Measurements from ENCODE around the gene GOLGA3.

The GOLGA3 gene

DNA sequence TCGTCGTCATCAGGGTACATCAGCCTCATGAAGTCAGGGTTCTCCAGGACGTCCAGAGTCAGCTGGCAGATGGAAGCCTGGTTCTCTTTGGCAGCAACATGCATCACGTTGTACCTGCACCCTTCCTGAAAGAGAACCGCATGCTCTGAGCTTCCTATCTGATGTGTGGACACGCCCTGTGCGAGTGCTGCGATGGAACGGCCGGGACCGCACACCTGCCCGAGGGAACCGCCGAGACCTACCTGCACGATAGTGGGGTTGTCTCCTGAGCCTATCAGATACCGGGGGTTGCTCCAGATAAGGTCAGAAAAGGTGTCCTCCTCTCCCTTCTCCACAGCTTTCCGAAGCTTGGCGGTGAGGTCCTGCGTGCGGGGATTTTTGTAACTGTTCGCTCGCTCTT, 80.8 kb downstream of the GOLGA3 start:
- DNase-seq (ENCODE audit: low read depth in 2 of 2) = no peak

DNA sequence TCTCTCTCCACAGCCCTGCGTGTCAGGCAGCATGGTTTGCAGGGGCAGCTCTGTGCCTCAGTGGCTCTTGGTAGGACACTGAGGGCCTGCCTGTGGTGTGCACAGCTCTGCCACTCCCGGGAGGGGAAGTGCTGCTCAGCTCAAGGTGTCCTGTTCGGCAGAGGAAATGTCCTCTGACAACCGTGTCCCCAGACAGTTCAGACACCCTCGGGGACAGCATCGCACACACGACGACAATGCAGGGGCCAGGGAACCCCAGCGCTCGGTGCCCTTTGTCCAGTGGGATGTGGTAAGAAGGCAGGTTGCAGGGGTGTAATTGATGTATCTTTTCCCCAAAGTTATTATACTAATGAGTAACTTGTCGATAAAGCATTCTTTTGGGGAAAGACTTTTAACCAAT, 81.3 kb downstream of the GOLGA3 start:
- no peak for DNase-seq (ENCODE audit: low read depth in 2 of 2)

DNA sequence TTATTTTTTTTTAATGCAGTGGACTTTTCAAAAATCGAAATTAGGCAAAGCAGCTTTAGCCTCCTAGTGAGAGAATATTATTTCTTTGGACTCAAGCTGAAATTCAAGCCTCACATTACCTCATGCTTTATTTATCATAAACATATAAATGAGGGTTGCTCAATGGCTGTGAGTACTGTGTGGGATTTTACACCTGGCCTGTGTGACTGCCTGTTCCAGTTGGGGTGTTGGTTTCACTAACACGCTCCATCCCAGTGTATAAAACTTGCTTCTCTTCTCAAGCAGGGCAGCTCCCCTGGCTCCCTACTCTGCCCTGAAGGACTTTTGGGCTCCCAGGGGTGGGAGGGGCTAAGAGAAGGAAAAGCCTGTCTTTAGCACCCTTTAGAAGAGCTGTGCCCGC, 82.1 kb downstream of the GOLGA3 start:
- no peak for DNase-seq (ENCODE audit: low read depth in 2 of 2)

- DNase-seq (ENCODE audit: low read depth in 2 of 2) = no peak
Observed at GRCh38 chr12:132743831-132744230, 84.8 kb downstream of the GOLGA3 start.

GRCh38 chr12:132741620-132742019, 87.0 kb downstream of the GOLGA3 start:
- DNase-seq (ENCODE audit: low read depth in 2 of 2) = no peak

DNA sequence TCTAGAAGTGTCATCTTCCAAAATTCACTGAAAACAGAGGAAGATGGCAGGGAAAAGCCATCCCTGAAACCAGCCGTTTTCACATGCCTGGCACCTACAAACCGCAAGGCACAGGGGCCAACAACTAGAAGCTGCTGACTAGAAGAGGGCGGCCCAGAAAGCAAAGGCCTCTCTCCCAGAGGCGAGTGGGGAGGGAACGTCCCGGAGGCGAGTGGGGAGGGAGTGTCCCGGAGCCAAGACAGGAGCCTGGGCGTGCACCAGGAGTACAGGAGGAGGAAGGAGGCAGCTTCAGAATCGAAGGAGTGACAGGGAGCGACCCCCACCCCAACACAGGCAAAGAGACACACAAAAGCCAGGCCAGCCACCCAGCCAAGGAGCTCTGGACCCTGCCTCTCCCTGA, 88.0 kb downstream of the GOLGA3 start:
- no peak for DNase-seq (ENCODE audit: low read depth in 2 of 2)

DNA sequence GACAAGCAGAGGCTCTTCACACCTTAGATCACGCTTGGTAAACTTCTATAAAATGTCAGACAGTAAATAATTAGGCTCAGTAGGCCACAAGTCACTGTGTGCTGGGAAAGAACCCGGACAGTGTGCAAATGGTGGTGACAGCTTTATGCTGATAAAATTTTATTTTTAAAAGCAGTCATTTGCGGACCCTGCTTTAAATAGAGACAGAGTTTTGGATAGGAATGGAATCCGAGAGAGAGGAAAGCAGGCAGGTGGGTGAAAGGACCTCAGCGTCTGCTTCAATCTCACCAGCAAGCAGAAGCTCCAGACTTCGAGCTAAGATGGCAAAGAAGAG, 88.4 kb downstream of the GOLGA3 start:
- no peak for DNase-seq (ENCODE audit: low read depth in 2 of 2)

- no peak for DNase-seq (ENCODE audit: low read depth in 2 of 2)
Observed at GRCh38 chr12:132739600-132740312, 88.9 kb downstream of the GOLGA3 start.

DNA sequence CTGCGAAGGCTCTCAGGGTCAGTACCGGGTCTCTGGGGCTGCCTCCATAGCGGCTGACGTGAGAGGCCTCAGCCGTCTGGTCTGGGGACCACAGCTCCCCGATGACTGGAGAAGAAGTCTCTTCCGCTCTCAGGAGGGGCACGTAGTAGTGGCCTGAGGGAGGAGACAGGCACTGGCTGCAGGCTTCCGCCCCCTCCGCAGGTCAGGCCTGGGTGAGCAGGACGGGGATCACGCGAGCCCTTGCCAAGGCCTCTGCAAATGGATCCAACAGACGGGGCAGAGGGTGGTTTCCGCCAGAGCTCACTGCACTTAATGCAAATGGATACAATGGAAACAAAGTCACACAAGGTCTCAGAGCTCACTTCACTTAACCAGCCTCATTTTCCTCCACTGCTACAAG, 91.8 kb downstream of the GOLGA3 start:
- DNase-seq (ENCODE audit: low read depth in 2 of 2) = no peak

DNA sequence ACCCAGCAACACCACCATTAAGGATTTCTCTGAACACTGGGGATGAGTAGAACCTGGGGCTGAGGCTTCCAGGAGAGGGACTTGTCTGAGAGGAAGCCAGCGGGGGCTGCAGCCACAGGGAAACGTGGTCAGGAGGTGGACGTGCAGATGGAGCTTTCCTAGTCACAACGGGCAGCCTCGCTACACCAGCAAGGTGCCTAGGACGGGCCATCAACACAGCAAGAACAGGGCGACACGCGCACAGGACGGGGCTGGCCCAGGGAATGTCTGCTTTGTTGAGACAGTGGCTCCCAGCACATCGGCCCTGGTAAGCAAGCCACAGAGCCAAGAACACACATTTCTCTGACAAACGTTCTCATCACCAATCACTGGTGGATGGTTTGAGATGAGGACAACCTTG, 92.3 kb downstream of the GOLGA3 start:
- DNase-seq (ENCODE audit: low read depth in 2 of 2) = no peak

- no peak for DNase-seq (ENCODE audit: low read depth in 2 of 2)
Observed at GRCh38 chr12:132735496-132735895, 93.2 kb downstream of the GOLGA3 start.

- no peak for DNase-seq (ENCODE audit: low read depth in 2 of 2)
Observed at GRCh38 chr12:132734206-132734605, 94.5 kb downstream of the GOLGA3 start.

DNA sequence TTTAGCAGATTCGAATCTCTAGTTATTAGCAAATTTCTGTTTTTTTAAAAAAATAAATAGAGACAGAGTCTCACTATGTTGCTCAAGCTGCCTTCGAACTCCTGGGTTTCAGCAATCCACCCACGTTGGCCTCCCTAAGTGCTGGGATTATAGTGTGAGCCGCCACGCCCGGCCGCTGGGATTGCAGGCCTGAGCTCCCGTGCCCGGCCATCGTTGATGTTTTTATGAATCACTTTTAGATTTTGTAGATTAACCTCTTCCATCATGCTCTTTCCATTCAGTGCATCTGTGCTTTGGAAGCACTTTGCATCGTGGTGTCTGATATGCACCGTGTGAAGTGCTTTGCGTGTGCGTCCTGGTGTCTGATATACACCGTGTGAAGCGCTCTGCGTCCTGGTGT, 97.1 kb downstream of the GOLGA3 start:
- no peak for DNase-seq (ENCODE audit: low read depth in 2 of 2)

GRCh38 chr12:132730353-132730752, 98.3 kb downstream of the GOLGA3 start:
- DNase-seq (ENCODE audit: low read depth in 2 of 2) = no peak

- no peak for DNase-seq (ENCODE audit: low read depth in 2 of 2)
Observed at GRCh38 chr12:132729541-132730320, 98.9 kb downstream of the GOLGA3 start.

DNA sequence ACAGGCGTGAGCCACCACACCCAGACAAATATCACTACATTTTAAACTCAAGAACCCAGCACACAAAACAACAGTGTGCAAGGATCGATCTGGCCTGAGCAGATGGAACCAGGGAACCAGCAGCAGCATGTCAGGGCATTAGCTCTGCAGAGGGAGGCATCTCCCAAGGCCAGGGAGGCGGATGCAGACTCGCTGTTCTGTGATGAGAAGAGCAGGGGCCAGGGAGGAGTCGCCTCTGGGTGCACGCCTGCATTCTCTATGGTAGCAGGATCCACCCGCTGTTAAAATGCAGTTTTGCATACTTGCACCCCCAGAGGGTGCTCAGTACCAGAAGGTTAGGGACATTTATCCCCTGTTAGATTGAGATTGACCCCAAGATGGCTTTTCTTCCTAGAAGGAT, 100.2 kb downstream of the GOLGA3 start:
- no peak for DNase-seq (ENCODE audit: low read depth in 2 of 2)

- no peak for DNase-seq (ENCODE audit: low read depth in 2 of 2)
Observed at GRCh38 chr12:132727091-132727794, 101.4 kb downstream of the GOLGA3 start.

DNA sequence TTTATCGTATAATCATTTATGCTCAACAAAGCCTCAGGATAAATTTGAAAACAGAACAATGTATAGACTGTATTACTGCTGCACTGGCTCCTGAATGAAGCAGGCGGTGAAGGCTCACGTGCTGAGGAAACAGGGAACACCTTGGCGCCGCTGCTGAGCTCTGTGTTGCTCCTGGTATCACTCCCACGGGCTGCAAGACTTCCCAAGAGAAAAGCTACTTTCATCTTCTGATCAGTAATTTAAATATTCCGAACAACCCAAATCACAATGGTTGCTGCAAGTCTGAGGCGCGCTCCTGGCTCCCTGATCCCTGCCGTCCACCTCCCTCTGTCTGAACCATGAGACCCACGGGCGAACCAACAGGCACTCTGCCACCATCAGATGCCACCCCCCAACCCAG, 102.3 kb downstream of the GOLGA3 start:
- no peak for DNase-seq (ENCODE audit: low read depth in 2 of 2)

GRCh38 chr12:132724506-132725241, 104.0 kb downstream of the GOLGA3 start:
- DNase-seq (ENCODE audit: low read depth in 2 of 2) = no peak

DNA sequence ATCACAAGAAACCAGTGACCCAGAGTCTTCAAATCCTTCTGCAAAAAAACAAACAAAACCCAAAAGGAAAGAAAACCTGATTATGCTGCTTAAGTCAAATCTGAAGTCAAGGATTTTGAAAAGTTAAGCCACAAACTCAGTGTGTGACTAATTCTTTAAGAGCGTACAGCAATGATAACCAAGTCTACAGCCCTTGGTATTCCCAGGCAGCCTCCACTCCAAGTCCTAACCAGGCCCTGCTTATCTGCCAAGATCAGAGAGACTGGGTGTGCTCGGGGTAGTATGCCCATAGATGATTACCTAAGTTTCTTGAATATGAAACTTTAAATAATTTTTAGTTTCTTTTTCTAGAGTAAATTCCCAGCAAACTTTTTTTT, 104.9 kb downstream of the GOLGA3 start:
- no peak for DNase-seq (ENCODE audit: low read depth in 2 of 2)

DNA sequence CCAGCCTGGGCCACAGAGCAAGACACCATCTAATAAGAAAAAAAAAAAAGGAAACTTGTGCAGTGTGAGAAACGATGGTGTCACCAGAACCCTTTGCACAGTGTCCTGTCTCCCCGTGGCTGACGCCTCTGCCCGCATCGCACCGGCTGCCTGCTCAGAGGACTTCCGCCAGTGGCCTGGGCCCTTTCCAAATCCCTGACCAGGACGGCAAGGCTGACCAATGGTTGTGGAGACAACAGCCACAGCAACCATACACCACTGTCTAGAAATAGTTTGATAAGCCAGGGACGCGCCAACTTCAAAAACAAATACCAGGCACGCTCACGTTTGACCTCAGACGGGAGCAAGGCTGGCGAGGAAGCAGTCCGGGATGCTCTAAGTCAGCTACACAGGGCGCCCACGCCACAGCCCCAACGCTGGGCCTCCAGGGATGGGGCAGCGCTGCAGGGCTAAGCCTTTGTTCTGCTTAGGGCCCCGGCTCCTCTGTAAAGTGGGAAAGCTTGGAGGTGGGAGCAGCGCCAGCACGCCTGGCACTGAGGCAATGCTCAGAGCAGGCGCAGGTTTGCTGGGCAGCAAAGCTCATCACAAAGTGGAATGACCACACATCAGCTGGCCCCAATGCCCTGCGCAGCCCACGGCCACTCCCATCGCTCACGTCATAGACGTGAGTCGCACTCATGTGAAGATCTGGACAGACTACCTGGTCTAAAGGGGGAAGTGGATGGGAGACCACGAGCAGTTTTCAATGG, 105.5 kb downstream of the GOLGA3 start:
- no peak for DNase-seq (ENCODE audit: low read depth in 2 of 2)
